GM12892 (cell line): Measurements from ENCODE around the gene CLCA2.

Experiments used
- POLR2A ChIP-seq: IDR thresholded peaks from 2 replicates; pipeline ENCODE4 v1.6.1; 2011; ENCODE audit warnings: low read depth, low read length, control low read depth
- TAF1 ChIP-seq: IDR thresholded peaks from 2 replicates; pipeline ENCODE4 v1.6.1; 2011; ENCODE audit warnings: low read depth, mild to moderate bottlenecking, control low read depth, low read length, borderline replicate concordance

- TF ChIP-seq POLR2A (no peak), TAF1 (no peak)
Observed at GRCh38 chr1:86466109-86466844, 42.3 kb downstream of the CLCA2 start.
